HG02943 (cell line): ENCODE measurements around the gene UMAD1.

Experiments
- ATAC-seq: cut with Tn5 transposase; IDR thresholded peaks from one replicate; pipeline ENCODE4 v1.9.1; 2021; ENCODE audit warnings: mild to moderate bottlenecking, low read depth, moderate library complexity; ENCODE audit not compliant: unreplicated experiment

UMAD1 gene

DNA sequence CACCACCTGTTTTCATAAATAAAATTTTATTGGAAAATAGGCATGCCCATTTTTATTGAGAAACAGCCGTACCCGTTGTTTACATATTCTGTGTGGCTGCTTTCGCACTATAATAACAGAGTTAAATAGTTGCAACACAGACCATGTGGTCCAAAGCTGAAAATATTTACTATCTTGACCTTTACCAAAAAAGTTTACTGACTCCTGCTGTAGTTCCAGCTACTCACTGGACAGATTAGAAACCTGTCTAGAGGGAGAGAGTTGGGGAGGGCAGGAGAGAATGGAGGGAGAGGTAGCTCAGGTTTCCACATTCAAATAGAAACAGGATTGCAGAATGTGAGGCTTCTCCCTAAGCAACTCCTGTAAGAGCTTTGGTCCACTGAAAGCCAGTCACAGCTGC lies 273.0 kb downstream of the UMAD1 start:
- no peak for ATAC-seq

DNA sequence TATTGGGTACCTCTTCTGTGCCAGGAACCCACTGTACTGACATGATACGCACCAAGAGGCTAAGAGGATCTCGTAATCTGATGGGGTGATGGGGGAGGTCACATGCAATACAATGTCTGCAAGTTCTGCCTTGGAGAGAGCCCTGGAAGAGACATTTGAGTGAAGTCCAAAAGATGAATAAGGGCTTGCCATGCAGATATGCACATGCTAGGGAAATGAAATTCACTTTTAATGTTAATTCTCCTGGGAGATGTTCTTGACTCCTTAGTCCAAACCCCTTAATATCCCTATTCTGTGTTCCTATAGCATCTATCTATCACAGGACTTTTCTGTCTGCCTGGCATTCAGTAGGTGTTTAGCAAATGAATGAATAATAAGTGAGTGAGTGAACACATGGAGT lies 274.0 kb downstream of the UMAD1 start:
- ATAC-seq, result no peak

DNA sequence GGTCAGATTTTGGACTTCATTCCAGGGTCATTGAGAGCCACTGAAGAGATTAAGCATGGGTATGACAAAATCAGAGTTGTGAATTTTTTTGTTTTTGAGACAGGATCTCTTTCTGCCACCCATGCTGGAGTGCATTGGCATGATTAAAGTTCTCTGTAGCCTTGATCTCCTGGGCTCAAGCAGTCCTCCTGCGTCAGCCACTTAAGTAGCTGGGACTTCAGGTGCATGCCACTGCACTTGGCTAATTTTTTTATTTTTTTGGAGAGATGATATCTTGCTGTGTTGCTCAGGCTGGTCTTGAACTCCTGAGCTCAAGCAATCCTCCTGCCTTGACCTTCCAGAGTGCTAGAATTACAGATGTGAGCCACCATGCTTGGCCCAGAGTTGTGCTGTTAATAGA lies 275.5 kb downstream of the UMAD1 start:
- no peak for ATAC-seq

DNA sequence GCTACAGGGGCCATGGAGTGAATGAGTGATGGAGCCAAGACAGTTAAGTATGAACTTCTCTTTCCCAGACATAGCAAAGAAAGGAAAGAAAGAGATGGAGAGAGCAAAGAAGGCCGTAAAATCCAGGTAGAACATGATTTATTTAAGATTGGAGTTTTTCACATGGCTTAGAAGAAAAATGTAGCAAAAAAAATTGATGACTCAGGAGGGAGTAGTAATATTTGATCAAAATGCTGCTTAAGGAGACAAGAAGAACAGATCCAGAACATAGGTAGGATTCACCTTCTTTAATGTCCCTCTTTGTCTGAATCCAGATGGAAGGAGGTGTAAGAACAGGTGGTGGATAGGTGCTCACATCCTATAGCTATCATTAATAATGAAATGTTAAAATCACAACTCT lies 277.0 kb downstream of the UMAD1 start:
- ATAC-seq, result no peak

DNA sequence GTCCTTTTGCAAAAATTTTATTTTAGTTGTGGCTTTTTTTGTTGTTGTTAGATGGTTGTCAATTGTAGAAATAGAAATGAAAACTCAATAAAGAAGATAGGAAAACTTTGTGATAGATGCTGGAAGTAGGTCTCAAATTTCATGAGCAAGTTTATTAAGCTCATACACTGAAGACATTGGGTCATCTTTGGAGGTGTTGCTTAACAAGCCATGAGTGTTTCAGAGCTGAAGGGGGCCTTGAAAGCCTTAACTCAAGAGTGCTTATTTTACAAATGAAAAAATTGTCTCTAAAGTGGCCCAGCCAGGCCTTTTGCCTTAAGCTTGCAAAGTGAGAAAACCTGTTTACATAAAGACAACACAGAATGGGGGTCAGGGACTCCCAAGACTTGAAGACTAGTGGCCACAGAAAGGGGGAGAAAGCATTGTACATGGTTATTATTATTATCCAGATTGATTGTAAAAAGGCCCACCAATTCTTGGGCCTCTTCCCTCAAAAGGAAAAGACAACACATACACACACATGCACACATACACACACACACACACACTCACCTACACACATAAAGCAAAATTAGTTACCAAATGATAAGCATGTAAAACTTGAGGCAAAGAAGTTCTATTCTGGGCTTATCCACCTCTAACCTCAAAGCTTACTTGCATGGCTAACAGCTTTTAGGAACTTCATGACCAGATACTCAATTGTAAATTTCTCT lies 278.3 kb downstream of the UMAD1 start:
- no peak for ATAC-seq

DNA sequence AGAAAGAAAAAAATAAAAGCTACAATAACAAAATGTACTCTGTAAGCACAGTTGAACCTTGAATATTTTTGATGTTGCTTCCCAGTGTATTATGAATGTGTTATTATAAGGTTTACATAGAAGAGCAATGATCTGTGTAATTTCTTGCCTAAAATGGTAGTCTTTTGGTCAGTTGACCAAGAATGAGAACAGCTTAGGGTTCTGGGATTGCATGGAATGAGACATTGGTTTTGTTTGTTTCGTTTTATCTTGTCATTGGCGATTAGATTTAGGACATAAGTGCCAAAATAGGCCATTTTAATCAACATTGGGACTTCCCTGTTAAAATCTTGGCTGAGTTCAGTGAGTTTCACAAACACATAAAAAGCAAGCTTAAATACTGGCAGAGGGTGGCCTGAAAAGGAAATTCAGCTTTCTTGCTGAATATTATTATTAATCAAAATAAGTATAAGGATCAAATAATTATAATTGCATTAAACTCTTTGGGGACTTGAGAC lies 278.9 kb downstream of the UMAD1 start:
- no peak for ATAC-seq

DNA sequence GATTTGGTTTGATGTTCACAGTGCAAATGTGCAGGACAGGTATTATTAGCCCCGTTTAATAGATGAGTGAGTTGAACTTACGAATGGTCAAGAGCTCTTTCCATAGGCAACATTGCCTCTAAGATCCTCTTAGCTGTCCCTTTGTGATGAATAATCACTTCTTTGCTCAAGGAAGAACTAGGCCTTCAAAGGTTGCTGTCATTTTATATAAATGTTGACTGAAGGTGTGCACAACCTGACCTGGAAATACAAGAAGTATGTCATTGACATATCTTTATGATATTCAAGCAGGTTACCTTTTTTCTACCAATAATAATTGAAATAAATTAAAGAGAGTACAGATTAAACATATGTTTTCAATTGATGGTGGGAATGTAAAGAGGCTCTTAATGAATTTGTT lies 279.5 kb downstream of the UMAD1 start:
- ATAC-seq, result no peak

DNA sequence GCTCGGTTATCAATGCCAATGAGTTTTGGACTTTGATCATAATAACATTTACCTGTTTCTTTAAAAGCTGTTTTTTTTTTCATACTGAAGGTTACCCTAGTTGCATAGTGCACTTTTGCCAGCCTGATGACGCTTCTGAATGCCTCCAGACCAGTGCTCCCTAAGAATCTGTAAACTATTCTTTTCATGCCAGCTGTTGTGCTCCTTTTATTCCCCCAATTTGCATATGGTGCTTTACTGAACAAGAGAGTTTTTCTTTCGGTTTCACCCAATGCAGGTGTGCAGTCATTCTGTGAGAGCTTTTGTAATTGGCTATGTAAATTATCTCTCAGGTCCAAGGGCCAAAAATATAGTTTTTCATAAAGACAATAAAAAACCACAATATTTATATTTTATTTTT lies 279.9 kb downstream of the UMAD1 start:
- peak; percentile 95 for ATAC-seq

DNA sequence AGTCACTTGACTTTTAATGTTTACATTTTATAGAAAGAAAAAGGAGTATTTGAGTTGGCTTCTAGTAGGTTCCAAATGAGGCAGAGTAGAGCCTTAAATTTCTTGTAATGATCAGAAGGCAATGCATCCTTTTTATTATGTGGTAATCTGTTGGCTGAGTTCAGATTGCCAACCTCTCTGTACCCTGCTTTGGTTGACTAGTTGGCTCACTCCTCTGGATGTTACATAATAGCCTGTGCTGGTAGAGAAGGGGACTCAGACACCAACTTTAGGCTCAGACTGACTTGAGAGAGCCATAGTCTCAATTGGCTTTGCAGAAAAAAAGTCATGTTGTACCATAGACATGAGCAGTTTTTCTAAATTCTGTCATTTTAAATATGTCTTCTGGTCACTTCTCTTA lies 281.3 kb downstream of the UMAD1 start:
- no peak for ATAC-seq

DNA sequence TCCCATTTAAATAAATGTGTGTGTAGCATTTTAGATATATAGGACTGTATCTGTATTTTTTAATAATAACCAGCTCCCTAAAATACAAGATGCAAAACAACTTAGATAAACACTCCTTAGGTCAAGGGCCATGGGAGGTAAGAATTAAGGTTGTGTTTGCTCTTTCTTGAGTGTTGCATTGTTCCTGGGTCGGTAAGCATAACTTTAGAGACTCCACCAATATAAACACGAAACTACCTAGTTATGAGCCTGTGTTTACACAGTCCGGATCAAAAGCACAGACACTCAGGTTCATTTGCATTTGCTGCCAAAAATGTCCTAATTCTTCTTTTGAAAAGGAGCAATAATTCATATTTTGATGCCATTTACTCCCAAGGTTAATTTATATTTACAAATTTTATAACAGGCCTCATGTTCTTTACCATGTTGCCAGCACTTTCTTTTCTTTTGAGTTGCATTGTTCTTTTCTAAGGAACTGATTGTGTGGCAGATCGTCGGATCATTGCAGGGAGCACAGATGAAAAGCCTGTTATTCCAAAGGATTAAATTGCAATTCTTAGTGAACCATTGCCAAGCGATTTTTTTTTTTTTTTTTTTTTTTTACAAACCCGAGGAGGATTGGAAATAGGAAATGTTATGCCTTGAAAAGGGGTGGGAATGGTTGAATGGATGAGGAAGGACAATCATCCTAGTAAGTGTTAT lies 282.3 kb downstream of the UMAD1 start:
- no peak for ATAC-seq

DNA sequence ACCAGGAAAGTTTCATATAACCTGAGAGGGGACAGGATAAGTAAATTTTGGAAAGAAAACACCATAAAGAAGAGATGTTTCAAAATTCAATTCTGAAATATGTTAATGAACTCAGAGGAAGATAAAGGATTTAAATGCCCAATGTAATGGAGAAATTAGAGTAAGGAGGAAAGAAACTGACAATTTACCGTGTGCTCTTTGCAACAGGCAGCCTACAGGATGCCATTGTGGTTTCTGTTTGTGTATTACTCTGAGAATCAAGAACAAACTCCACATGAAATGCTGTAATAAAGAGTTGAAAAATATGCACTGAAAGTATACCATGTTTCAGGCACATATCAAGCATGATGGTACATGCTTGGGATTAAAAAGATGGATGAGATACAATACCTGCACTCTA lies 283.3 kb downstream of the UMAD1 start:
- ATAC-seq, result no peak

DNA sequence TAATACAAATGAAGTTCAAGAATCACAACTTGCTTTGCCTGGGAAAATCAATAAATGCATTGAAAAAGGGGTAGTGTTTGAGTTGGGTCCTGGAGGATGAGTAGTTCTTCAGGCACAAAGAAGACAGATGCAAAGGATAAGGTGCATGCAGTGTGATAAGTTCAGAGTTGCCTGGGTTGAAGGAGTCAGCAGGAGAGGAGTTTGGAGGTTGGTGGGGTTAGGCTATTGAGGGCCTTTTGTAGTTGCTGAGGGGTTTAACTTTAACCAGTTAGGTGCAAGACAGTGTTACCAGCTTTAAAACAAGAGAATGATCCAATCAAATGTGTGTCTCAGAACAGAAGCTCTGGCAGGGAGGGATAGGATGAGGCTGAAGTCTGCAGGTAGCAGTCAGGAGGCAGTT lies 283.8 kb downstream of the UMAD1 start:
- no peak for ATAC-seq
